GM13976 (cell line): ENCODE measurements around the gene TMEM132D.
"Not testable (repeated sequence)": the region's sequence is repeated elsewhere in the genome, so short reads cannot be mapped to it uniquely, and the experiment has no call there.

ENCODE experiments used
- DNase-seq: peaks from one replicate; pipeline ENCODE4 v3.0.0; 2012; ENCODE audit warnings: low spot score
- CTCF ChIP-seq: IDR thresholded peaks from 2 replicates; pipeline ENCODE4 v1.5.1; 2012; ENCODE audit warnings: borderline replicate concordance, mild to moderate bottlenecking; ENCODE audit not compliant: insufficient read depth; ENCODE audit errors: extremely low read depth, missing control alignments, control extremely low read depth
- in situ Hi-C: fragments of 300-500 bp; cut with MboI; formaldehyde crosslinking; loops from one replicate; pipeline ENCODE4 v1.12.0; 2022; ENCODE audit warnings: low sequenced_read_pairs, mixed read lengths, inconsistent platforms; ENCODE audit not compliant: unreplicated experiment

Gene TMEM132D

GRCh38 chr12:129190827-129191226 is 713.0 kb downstream of the TMEM132D start:
- in situ Hi-C loops: no loop called here
- DNase-seq: no peak
- no peak for TF ChIP-seq CTCF

GRCh38 chr12:129189879-129190278 is 713.9 kb downstream of the TMEM132D start:
- DNase-seq, in situ Hi-C loops: not testable (repeated sequence)

GRCh38 chr12:129186952-129187351 is 716.9 kb downstream of the TMEM132D start:
- no peak for TF ChIP-seq CTCF
- in situ Hi-C loops: no loop called here
- DNase-seq: no peak

GRCh38 chr12:129185855-129186254 is 718.0 kb downstream of the TMEM132D start:
- no peak for TF ChIP-seq CTCF
- no peak for DNase-seq

GRCh38 chr12:129184127-129184928 is 719.5 kb downstream of the TMEM132D start:
- in situ Hi-C loops: no loop called here
- TF ChIP-seq CTCF: no peak
- no peak for DNase-seq

More at GRCh38 chr12:129185855-129186254, 718.0 kb downstream of the TMEM132D start:
- in situ Hi-C loops: no loop called here

- in situ Hi-C loops: no loop called here
- no peak for TF ChIP-seq CTCF
- DNase-seq: no peak
Measured at GRCh38 chr12:129179941-129180553, 723.8 kb downstream of the TMEM132D start.

- no peak for DNase-seq
- TF ChIP-seq CTCF: no peak
- in situ Hi-C loops: no loop called here
Measured at GRCh38 chr12:129169928-129170327, 733.9 kb downstream of the TMEM132D start.
